Left kidney (tissue), 2 donors: ENCODE data around the gene EPN3. TPM values are rescaled to one million over a fixed set of nuclear protein-coding genes. Genes with fewer than 3 reads are reported as not detected.

ENCODE experiments used
- DNase-seq: peaks from one replicate; pipeline ENCODE4 v3.0.0-alpha.2; 2013
- polyA plus RNA-seq: library from polyadenylated mRNA; unstranded; fragments of 120-200 nt; gene quantifications from one replicate; pipeline ENCODE4 v1.2.1, GENCODE V29; 2013; ENCODE audit not compliant: insufficient read length

Gene EPN3
- polyA plus RNA-seq, 1 donor, result 9.5 TPM

DNA sequence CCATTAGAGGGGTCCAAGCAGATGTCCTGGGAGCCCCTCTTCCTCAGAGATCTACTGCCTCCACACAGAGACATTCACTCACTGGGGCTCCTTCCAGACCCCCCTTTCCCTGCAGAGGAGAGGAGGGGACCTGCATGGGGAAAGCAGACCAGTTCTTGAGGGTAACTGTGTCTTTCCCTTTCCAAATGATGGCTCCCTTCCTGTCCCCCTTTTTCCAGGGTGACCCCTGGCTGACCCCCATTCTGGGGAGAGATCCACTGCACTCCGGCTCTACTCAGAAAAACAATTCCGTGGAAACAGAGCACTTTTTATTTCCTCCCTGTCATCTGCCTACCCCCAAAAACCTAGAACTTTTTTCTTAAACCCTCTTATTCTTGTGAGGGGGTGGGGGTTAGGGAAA lies 34.4 kb downstream of the EPN3 start:
- no peak for DNase-seq

DNA sequence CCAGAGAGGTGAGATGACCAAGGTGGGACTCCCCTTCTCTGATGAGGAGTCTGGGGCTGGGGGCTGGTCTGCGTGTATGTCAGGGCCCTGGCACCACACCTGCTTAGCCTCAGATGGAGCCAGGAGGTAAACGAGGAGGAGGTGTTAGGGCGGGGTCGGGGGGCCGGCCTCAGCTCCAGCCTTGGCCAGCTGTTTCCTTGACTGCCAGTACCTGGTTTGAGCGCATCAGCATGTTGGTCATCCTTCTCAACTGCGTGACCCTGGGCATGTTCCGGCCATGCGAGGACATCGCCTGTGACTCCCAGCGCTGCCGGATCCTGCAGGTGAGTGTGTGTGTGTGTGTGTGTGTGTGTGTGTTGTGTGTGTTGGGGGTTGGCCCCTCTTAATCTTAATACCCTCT lies 36.1 kb downstream of the EPN3 start:
- DNase-seq, result no peak

DNA sequence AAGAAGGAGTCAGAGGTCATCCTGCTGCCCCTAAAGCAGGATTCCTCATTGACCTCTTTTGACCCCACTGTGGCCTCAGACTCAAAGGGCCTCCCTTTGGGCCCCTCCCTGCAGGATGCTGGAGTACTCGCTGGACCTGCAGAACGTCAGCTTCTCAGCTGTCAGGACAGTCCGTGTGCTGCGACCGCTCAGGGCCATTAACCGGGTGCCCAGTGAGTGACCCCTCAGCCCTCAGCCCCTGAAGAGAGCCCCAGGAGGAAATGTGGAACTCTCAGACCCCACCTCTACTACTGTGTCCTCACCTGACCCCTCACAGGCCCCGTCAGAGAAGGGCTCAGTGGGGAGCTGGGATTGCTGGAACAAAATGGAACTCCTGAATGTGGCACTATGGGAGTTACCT lies 37.1 kb downstream of the EPN3 start:
- DNase-seq, result no peak

DNA sequence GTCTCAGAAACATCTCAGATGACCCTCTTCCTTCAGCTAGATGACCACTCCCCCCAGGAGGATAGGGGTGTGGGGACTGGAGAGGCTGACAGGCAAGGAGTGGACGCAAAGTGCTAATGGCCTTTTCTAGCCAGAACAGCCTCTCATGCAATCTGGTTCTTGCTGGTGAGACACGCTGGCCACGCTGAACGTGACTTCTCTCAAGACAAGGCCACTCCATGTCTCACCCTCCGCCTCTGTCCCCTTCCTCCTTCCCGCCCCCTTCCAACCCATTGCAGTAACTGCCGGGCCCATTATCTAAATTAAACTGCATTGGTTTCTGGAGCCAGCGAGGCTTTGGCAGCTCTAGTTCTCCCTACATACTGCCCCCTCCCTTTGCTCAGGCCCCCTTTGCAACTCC lies 37.5 kb downstream of the EPN3 start:
- no peak for DNase-seq

DNA sequence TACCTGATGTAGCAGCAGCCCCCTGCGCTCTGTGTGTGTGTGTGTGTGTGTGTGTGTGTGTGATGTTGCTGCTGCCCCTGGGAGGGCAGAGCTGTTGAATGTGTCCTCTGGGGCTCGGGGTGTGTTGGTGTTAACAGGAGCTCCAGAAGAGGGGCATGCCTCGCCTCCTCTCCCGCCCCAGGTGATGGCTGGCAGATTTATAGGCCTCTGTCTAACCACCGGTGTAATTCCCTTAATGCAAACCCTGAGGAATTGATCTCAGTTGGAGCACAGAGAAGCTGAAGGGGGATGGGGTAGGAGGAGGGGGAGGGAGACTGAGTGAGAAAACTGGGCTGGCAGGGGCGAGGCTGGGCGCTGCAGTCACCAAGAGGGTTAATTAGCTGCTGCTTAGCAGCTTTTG lies 38.0 kb downstream of the EPN3 start:
- no peak for DNase-seq

DNA sequence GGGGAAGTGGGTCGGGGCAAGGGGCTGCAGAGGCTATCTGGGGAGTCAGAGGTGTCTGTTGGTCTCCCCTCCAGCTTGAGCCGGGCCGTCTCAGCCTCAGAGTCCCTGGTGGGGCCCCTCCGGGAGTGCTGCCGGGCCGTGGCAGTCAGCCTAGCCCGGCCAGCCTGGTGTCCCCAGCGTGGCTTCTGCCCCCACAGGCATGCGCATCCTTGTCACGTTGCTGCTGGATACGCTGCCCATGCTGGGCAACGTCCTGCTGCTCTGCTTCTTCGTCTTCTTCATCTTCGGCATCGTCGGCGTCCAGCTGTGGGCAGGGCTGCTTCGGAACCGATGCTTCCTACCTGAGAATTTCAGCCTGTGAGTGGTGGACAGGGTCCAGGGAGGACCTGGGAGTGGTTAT lies 39.1 kb downstream of the EPN3 start:
- no peak for DNase-seq

DNA sequence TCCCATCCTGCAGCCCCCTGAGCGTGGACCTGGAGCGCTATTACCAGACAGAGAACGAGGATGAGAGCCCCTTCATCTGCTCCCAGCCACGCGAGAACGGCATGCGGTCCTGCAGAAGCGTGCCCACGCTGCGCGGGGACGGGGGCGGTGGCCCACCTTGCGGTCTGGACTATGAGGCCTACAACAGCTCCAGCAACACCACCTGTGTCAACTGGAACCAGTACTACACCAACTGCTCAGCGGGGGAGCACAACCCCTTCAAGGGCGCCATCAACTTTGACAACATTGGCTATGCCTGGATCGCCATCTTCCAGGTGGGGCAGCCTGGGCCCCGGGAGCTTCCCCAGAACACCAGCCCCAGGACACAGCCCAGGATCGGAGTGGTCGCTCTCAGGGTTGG lies 40.0 kb downstream of the EPN3 start:
- no peak for DNase-seq

DNA sequence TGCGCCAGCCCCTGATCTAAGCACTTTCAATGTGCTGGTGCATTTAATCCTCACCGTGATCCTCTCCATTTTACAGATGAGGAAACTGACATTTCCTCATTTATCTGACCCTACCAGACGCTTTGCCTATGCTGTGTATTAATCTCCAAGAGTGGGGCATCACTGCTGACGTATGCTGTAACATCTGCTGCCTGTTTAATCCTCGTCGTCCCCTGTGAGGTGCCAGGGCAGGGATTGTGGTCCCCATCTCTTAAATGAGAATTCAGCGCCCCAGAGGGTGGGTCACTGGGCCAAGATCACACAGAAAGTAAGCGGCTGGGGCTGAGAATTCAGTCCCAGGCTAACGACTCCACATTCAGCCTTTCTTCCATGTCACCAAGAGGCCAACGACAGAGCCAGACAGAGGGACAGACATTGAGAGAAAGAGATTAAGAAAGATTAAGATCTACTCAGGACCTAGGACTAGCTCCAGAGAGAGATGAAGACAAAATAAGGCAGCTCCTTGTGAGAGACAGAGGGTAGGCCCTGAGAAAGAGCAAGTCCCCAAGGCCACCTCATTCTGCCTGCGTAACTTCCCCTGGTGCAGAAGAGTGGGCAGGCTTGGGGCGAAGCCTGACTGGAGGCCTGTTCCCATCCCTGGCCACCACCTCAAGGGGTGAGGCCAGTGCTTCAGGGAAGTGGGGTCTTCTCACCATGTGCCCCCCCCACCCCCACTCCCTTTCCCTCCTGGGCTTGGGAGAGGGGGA lies 41.5 kb downstream of the EPN3 start:
- no peak for DNase-seq

DNA sequence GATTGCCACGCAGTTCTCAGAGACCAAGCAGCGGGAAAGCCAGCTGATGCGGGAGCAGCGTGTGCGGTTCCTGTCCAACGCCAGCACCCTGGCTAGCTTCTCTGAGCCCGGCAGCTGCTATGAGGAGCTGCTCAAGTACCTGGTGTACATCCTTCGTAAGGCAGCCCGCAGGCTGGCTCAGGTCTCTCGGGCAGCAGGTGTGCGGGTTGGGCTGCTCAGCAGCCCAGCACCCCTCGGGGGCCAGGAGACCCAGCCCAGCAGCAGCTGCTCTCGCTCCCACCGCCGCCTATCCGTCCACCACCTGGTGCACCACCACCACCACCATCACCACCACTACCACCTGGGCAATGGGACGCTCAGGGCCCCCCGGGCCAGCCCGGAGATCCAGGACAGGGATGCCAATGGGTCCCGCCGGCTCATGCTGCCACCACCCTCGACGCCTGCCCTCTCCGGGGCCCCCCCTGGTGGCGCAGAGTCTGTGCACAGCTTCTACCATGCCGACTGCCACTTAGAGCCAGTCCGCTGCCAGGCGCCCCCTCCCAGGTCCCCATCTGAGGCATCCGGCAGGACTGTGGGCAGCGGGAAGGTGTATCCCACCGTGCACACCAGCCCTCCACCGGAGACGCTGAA lies 43.2 kb downstream of the EPN3 start:
- no peak for DNase-seq

DNA sequence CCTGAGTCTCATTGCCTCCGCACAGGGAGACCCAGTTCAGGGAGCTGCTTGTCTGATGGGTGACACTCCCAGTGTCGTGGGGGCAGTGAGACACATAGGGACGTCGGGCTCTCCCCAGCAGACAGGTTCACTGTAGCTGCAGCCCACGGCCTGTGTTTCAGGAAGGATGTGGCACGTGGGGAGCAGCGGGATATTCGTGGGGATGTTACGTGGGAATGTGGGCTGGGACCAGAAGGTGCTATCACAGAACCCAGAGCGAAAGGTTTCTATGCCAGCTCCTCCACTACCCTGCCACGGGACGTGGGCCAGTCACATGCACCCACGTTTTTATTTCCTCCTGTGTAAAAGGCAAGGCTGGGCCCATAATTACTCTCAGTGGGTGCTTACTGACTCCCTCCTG lies 44.3 kb downstream of the EPN3 start:
- DNase-seq, result no peak

DNA sequence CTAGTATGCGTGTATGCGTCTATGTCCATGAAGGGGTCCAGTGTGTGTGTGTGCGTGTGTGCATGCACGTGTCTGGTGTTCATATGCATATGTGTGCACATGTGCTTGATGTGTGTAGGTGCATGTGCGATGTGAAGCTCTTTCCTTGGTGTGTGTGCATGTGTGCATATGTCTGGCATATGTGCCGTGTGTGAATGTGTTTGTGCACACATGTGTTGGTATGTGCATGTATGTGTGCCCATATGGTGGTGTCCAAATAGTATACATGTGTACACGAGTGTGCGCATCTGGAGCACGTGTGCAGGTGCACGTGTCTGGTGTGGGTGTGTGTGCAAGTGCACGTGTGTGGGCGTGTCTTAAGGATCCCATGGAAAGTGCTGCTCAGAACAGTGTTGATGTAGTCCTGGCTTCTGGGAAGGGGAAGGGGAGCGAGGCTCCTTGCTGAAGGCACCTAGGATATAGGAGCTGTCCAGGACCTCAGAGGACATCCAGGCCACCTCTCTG lies 45.0 kb downstream of the EPN3 start:
- DNase-seq, result no peak

DNA sequence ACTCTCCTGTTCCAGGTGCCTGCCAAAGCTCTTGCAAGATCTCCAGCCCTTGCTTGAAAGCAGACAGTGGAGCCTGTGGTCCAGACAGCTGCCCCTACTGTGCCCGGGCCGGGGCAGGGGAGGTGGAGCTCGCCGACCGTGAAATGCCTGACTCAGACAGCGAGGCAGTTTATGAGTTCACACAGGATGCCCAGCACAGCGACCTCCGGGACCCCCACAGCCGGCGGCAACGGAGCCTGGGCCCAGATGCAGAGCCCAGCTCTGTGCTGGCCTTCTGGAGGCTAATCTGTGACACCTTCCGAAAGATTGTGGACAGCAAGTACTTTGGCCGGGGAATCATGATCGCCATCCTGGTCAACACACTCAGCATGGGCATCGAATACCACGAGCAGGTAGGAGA lies 45.6 kb downstream of the EPN3 start:
- no peak for DNase-seq

DNA sequence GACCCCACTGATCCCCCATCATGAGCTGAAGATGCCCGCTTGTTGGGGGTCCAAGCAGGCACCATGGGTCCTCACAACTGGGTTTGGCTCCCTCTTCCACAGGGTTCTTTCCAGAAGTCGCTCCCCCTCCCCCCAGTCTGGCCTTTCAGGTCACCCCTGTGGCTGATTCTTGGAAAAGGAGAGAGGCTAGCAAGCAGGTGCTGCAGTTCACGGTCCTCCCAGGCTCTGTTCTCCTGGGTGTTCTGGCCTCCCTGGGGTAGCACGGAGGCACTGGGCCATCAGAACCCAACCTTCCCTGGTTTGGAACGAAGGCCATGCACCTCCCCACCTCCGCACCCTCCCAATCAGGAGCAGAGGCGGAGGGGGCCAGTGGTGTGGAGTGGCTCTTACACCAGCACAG lies 46.9 kb downstream of the EPN3 start:
- no peak for DNase-seq

DNA sequence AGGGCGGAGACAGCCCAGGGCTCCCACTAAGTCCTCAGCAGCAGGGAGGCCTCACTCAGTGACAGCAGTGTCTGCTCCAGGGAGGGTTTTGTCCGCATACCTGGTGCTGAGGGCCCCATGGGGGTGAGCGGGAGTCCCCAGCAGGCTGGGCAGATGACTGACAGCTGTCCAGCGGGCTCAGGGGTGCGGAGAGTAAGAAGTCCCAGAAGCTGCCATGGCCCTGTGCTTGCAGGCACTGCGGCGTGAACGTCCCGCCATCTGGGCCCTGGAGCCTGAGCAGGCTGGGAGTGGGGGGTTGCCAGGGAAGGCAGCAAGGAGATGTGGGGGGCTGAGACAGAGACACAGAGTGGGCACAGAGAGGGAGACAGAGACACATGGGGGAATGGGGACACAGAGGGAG lies 48.1 kb downstream of the EPN3 start:
- no peak for DNase-seq

DNA sequence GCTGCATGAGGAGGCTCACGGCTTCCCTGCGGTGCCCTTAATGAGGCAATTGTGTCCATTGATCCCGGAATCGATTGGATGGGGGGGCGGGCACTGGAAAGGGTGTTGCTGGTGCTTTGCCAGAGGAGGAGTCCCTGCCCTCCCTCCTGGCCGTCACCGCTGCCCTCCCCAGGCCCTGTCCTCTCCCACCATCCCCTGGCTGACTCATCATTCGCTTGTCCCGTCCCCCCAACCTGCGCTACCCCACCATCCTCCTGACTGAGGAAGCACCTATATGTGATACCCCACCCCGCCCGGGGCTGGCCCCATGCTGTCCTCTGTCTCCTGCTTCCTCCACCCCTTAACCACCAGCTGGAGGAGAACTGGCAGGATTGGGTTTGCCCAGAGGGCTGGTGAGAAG lies 48.8 kb downstream of the EPN3 start:
- DNase-seq, result no peak

DNA sequence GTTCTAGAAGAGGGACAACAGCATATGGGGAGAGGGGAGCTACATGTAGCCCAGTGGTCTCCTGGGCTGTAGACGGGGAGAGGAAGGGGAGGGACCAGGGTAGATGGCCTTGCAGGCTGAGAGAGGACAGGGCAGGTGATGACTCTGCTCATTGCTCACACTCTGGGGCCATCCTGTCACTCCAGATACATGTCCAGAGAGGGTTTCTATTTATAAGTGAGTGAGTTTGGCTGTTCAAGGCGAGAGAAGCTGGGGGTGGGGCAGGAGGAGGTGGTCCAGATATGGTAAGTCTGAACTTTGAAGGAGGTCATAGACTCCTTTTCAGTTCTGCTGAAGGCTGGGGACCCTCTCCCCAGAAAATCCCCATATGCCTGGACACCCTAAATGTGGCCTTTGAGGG lies 50.2 kb downstream of the EPN3 start:
- DNase-seq, result no peak

DNA sequence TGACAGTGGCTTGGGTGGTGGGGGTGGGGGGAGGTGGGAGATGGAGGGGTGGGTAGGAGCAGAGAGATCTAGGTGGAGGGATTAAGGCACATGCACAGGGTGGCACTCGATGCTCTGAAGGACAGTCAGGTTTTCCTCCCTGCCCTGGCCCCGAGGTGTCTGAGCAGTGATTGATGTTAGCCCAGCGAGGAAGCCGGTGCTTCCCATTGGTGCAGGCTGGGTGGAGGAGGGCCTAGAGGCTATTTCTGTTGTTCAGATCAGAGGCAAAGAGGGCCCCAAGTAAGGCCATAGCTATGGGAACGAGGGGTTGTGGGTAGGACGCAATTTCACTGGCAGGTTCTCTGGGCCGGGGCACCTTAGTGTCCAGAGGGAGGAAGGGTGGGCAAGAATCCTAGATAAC lies 51.1 kb downstream of the EPN3 start:
- no peak for DNase-seq

DNA sequence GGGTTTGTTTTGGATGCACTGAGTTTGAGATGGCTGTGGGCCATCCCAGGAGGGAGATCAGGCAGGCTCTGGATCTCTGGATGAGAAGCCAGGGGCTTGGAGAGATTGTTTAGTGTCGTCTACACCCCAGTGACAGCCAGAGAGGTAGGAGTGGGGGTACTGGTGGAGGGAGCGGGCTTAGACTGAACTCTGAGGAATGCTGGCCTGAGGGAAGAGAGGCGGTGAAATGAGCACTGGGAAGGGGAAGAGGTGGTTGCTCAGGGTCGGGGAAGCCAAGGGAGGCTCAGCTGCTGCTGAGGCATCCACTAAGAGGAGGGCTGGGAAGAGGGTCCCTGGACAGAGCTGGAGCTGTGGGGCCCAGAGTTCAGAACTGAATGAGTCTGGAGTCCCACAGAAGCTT lies 51.6 kb downstream of the EPN3 start:
- no peak for DNase-seq

DNA sequence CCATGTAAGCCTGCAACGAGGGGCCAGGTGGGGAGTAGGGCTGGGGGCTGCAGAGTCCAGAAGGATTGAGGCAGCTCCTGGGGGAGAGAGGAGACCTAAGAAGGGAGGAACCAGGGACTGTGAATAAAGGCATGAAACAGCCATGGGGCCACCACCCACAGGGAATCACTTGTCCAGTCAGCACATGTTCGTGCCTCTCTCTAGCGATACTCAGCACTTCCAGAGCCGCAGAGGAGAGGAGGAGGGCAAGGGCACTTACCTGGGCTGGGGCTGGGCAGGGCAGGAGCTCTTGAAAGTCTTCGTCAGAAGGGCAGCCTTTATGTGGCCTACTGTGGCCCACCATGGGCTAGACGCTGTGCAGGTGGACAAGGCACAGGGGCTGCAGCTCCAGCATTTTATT lies 52.2 kb downstream of the EPN3 start:
- DNase-seq, result no peak

DNA sequence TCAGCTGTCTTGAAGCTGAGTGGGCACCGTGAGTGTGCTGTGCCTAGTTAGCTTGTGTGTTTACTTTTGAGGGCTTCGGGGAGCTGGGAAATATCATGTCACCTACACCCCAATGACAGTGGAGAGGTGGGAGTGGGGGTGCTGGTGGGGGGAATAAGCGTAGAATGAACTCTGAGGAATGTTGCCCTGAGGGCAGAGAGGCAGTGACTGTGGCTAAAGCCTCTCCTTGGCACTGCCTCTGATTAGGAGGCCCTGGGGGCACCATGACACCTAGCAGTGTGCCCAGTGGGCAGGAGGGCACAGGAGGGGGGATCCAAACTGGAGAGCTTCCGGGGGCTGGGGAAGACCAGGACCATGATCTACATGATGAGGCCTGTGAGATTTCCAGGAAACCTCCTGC lies 52.8 kb downstream of the EPN3 start:
- DNase-seq, result no peak

DNA sequence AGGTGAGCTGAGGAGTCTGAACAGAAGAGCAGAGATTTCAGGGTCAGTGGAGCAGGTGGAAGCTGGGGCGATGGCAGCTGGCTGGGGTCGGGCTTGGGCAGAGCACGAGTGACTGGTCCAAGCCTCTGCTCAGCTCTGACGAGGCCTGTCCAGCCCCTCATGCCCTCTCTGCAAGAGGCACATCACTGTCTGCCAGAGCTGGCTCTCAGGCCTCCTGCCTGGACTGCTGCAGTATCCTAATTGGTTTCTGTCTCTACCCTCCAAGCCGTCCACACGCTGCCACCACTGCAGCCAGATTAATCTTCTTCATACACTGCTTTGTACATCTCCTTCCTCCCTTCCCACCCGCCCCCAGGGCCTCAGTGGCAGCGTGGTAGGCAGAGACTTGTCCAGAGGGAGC lies 53.4 kb downstream of the EPN3 start:
- no peak for DNase-seq

DNA sequence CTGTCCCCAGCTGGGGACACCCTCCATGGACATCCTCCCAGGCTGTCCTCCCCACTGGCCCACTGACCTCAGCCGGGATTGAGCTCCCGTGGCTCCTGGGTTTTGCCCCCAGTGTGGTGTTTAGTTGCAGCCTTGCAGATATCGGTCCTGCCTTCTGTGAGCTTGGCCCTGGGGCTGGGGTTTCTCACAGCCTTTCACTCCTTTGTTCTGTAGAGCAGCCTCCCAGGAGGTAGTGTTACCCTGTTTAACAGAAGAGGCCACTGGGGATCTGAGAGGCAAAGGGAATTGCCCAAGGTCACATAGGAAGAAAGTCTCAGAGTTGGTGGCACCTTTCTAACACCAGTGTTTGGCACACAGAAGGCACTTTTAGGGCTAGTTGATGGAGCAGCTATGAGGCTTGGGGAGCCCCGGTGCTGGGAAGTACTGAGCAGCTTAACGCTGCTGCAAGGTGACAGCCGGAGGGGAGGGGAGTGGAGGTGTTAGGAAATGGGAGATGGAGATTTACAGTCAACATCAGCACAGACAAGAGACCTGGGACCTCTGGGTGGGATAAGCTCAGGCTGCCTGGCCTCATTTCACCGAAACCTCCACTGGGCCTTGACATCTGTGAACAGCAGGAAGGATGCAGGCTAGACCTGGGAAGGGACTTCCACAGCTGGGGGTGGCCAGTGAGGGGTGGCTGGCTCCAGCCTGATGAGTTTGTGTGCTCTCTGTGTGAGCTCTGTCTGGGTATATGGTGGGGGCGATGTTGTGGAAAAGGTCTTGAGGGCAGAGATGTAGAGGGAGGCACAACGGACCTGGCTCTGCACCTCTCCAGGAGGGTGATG lies 54.1 kb downstream of the EPN3 start:
- no peak for DNase-seq

DNA sequence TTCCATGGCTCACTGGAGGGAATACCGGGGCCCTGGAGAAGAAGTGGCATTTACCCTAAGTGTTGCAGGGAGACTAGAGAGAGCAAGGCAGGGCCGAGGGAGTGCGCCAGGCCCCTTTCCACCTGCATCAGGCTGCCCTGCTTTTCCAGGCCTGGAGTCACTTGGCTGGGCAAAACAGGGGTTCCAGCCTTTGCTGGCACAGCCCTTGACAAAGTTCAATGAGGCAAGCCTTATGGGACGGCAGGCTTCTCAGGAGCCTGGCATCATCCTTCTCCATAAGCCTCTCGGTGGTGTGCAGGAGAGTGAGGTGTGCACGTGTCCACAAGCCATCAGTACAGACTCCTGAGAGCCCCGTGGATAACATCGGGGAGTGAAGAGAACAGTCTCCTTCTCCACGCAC lies 55.0 kb downstream of the EPN3 start:
- DNase-seq, result no peak
